ENCODE results near the gene CCDC97.

GRCh38 chr19:41321600-41322270 is 11.8 kb downstream of the CCDC97 start:
- no peak for TF ChIP-seq EZH2 (IDR thresholded peaks at IDR 0.05)
- TF ChIP-seq POLR2AphosphoS5 (IDR thresholded peaks at IDR 0.05; ENCODE audit: borderline replicate concordance, low read depth, low read length), result no peak

All from SK-N-MC (cell line).